ENCODE measurements around the gene FAM53A.

- TF ChIP-seq ZNF660 (tag by site-specific recombination; IDR thresholded peaks at IDR 0.05) = no peak
- TF ChIP-seq ZNF121 (tag by site-specific recombination; IDR thresholded peaks at IDR 0.05) = no peak
- TF ChIP-seq CTCF (tag by site-specific recombination; IDR thresholded peaks at IDR 0.05) = no peak
- no peak for TF ChIP-seq PRDM10 (tag by site-specific recombination; IDR thresholded peaks at IDR 0.05)
- no peak for TF ChIP-seq ZNF274 (IDR thresholded peaks at IDR 0.05; ENCODE audit: low read length)
- no peak for TF ChIP-seq ZNF274 (tag by site-specific recombination; IDR thresholded peaks at IDR 0.05; ENCODE audit: borderline replicate concordance)
- no peak for TF ChIP-seq TCF7L2 (IDR thresholded peaks at IDR 0.05; ENCODE audit: borderline replicate concordance, low read depth, low read length)
- no peak for TF ChIP-seq ZNF211 (tag by site-specific recombination; IDR thresholded peaks at IDR 0.05; ENCODE audit: low read depth)
- TF ChIP-seq ZNF704 (tag by site-specific recombination; IDR thresholded peaks at IDR 0.05) = no peak
- TF ChIP-seq ZNF639 (tag by site-specific recombination; IDR thresholded peaks at IDR 0.05) = no peak
- no peak for TF ChIP-seq ZBTB10 (tag by site-specific recombination; IDR thresholded peaks at IDR 0.05)
- TF ChIP-seq MYNN (tag by site-specific recombination; IDR thresholded peaks at IDR 0.05; ENCODE audit: borderline replicate concordance) = no peak
These were observed 33.3 kb upstream of the FAM53A start for GRCh38 chr4:1717129-1718094.

Data from HEK293 (cell line).